HG03103 (cell line): ENCODE measurements around the gene GLMP.
A peak's percentile ranks its signal among the peaks of the same experiment; 100 is the strongest.
"Not testable (repeated sequence)": the region's sequence is repeated elsewhere in the genome, so short reads cannot be mapped to it uniquely, and the experiment has no call there.

Experiments
- ATAC-seq: cut with Tn5 transposase; IDR thresholded peaks from one replicate; pipeline ENCODE4 v1.9.1; 2021; ENCODE audit warnings: low read depth; ENCODE audit not compliant: unreplicated experiment

Gene GLMP, protein sequence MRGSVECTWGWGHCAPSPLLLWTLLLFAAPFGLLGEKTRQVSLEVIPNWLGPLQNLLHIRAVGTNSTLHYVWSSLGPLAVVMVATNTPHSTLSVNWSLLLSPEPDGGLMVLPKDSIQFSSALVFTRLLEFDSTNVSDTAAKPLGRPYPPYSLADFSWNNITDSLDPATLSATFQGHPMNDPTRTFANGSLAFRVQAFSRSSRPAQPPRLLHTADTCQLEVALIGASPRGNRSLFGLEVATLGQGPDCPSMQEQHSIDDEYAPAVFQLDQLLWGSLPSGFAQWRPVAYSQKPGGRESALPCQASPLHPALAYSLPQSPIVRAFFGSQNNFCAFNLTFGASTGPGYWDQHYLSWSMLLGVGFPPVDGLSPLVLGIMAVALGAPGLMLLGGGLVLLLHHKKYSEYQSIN

DNA sequence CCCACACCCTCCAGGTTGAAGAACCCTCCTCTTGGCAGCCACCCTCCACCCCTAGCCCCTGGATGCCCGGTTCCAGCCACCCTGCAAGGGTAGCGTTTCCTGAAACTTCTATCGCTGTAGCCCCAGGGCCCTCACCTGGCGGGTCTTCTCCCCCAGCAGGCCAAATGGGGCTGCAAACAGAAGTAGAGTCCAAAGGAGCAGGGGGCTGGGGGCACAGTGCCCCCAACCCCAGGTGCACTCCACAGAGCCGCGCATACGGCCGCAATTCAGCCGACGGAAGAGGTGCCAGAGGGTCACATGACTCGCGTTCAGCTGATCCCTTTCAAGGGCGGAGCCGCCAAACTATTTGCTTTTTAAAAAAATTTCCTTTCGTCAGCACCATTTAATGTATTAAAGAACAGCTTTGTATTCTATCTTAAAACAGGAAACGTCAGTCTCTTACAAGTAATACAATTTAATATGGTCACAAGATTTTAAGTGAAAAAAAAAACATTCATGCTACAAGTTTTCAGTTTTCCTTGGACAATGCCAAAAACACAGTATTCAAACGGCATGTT is at the start of gene GLMP:
TSS of gene GLMP (minus strand) at position 289 of the 557 bp plus-strand sequence. CDS start at position 255, 34 bp downstream.
- no peak for ATAC-seq

- ATAC-seq = no peak
Observed at GRCh38 chr1:156344409-156344808, 48.9 kb upstream of the GLMP start.

DNA sequence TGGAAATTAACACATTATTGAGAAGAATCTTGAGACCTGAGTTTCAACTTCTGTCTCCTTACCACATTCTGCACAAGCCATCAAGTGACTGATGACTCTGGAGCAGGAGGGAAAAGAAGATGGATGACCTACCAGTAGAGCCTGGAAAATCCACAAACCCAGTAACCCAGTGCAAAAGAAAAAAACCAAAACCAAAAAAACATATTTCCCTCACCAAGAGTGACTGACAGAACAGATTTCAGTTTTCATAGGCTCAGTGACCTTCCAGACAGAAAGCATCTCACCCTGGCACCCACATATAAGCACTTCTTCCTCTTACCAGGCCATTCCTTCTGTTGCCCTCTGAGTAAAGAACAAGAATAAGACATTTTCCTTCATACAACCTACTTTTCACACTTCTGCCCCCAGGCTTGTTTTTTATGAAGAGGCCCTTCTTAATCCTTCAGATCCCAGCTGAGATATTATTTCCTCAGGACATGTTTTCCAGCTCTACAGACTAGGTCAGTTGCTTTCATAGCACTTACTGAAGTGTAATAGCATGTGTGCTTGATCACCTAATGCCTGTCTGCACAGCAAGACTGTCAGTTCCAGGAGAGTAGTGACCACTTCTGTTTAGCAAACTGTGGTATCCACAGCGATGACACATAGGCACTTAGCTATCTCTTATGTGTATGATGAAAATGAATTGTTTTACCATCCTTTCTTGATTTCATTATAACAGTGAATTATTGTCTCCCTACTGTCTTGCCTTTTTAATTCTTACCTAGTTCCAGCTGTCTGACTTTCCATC is 46.9 kb upstream of the GLMP start:
- no peak for ATAC-seq

- ATAC-seq = peak; percentile 81
Observed at GRCh38 chr1:156338180-156338976, 42.9 kb upstream of the GLMP start, which contains the start of the genes CCT3 and TSACC. TSS of gene CCT3 (minus strand) at chr1:156338292. CDS start at chr1:156338184, 108 bp downstream. TSS of gene TSACC (plus strand) at chr1:156338526. CDS start at chr1:156339758, 1,232 bp downstream.

DNA sequence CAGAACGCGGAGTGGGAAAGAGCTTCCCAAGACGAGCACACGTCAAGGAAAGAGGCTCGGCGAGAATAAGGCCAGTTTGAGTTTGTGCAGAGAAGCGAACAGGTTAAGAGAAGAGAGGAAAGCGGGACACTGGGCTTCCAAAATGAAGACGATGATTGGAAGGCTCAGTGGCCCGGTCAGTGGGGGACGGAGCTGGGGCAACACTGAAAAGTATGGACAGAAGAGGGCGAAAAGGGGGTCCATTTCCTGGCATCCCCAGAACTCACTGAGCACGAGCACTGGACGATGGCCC is 42.4 kb upstream of the GLMP start:
- no peak for ATAC-seq

- no peak for ATAC-seq
Observed at GRCh38 chr1:156337052-156337887, 41.8 kb upstream of the GLMP start.

DNA sequence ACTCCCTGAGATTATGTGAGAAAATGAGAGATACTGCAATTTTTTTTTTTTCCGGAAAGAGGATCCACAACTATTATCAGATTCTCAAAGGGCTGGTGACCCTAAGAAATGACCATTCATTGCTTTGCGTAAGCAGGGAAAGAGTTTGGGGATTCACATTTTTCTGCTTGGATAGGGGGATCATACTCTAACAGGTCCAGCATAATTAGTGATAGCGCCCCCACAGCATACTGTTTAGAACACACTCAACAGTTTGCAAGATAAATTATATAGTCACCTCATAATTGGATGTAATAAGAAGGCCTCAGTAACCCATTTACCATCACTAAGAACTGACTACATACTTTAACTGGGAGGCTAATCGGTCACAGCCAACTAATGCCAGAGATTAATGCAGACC is 40.8 kb upstream of the GLMP start:
- ATAC-seq = no peak

DNA sequence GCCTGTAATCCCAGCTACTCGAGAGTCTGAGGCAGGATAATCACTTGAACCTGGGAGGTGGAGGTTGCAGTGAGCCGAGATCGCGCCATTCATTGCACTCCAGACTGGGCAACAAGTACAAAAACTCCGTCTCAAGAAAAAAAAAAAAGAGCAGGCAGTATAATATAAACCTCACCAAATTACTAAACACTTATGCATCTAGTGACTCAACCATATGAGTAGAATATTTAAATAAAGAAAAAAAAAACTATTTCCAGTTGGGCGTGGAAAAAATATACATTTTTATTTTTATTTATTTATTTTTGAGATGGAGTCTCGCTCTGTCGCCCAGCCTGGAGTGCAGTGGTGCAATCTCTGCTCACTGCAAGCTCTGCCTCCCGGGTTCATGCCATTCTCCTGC is 27.7 kb upstream of the GLMP start:
- ATAC-seq = not testable (repeated sequence)

GRCh38 chr1:156320560-156320959 is 25.1 kb upstream of the GLMP start:
- no peak for ATAC-seq

DNA sequence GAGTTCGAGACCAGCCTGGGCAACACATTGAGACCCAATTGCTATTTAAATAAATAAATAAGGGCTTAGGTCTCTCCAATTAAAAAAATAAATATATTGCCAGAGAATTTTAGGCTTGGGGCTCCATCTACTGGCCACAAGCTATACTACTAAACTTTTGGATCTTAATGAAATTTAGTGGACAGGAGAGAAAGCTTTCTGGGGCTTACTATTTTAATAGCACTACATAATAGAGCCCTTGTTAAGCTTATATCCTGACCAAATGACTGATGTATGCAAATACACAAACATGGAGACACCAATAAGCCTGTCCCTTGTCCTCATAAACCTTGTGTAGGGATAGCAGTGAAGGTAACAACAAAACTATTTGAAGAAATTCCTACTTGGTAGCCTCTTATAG is 24.2 kb upstream of the GLMP start:
- ATAC-seq = no peak

GRCh38 chr1:156316909-156317308 is 21.4 kb upstream of the GLMP start:
- ATAC-seq = no peak

- no peak for ATAC-seq
Observed at GRCh38 chr1:156310962-156311361, 15.5 kb upstream of the GLMP start.

- no peak for ATAC-seq
Observed at GRCh38 chr1:156308078-156308477, 12.6 kb upstream of the GLMP start.

GRCh38 chr1:156305215-156305614 is 9.7 kb upstream of the GLMP start:
- ATAC-seq = no peak

GRCh38 chr1:156303241-156303640 is 7.8 kb upstream of the GLMP start:
- ATAC-seq = no peak

DNA sequence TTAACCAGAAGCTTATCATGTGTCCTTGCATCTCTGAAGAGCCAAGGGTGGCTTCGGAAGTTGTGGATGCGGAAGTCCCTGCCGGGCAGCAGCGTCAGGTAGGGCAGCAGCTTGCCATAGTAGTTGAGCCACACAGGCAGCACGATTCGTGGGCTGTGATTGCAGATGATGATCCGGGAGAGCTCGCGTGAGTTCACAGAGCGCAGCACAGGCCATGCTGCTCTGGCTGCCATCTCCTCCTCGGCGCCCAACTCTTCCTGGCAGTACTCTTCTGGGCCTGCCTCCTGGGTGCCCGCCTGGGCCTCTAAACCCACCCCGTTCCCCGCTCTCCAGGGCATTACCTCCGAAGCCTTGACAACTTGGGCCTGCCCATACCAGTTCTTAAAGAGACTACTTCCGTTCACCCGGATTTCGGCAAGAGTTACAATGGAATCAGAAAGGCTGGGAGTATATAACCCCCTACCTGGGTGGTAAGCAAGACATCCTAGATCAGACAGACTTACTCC is 3.4 kb upstream of the GLMP start, which contains the start of gene VHLL:
TSS of gene VHLL (minus strand) at position 456 of the 506 bp plus-strand sequence. CDS start at position 338, 118 bp downstream.
- no peak for ATAC-seq

- ATAC-seq = no peak
Observed at GRCh38 chr1:156293895-156294294, 1.6 kb downstream of the GLMP start.

GRCh38 chr1:156293098-156293434 is 2.4 kb downstream of the GLMP start:
- ATAC-seq = no peak

DNA sequence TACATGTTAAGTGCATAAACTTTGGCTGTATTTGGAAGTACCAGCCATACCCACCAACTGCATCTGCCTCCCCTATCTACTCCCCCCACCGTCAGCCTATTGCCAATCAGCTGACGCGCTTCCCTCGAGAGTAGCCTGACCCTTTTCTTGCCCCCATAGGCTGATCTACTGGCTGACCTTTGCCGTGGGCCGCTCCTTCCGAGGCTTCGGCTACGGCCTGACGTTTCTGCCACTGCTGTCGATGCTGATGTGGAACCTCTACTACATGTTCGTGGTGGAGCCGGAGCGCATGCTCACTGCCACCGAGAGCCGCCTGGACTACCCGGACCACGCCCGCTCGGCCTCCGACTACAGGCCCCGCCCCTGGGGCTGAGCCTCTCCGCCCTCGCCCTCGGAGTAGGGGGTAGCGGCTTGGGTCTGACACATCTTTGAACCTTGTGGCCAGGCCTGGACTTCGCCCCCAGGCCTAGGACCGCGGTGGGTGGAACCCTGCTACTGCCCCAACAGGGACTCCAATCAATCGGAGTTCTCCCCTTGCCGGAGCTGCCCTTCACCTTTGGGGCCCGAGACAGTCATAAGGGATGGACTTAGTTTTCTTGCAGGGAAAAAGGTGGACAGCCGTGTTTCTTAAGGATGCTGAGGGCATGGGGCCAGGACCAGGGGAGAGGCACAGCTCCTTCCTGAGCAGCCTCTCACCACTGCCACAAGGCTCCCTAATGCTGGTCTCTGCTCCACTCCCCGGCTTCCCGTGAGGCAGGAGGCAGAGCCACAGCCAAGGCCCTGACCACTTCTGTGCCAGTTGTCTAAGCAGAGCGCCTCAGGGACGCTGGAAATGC is 4.0 kb downstream of the GLMP start:
- ATAC-seq = no peak
